H1 (cell line): ENCODE measurements around the gene SCYL1. TPM values are rescaled to one million over a fixed set of nuclear protein-coding genes. Genes with fewer than 3 reads are reported as not detected.

Experiments used
- CTCF ChIA-PET: fragments of 300-600 bp; sonication (Branson Sonifier 250); formaldehyde crosslinking; loops from one replicate; lab custom pipeline; 2021; ENCODE audit not compliant: partially characterized antibody; lab: Charles Lee
- POLR2A ChIA-PET: fragments of 300-600 bp; sonication (Branson Sonifier 250); formaldehyde crosslinking; loops from one replicate; lab custom pipeline; 2021; ENCODE audit warnings: inconsistent platforms; ENCODE audit not compliant: partially characterized antibody; lab: Charles Lee
- DNase-seq, 2 experiments: peaks; one replicate each; pipeline versions ENCODE4 v3.0.0 to v3.0.0-alpha.2; 2010 to 2022; ENCODE audit warnings: low spot score in 2 of 2, low read depth in 1 of 2, mixed read lengths in 1 of 2
- FAIRE-seq: peaks from 2 replicates; lab custom pipeline; 2011; peaks lifted over from hg19 to GRCh38; lab: Jason Lieb, UNC
- H2AFZ ChIP-seq: 2 replicates; pipeline ENCODE4 v1.8.1; 2012; ENCODE audit warnings: low read length, inconsistent platforms
- H2AK5ac ChIP-seq: 2 replicates; pipeline ENCODE4 v1.6.1; 2013; ENCODE audit warnings: low read depth, low read length
- H2BK120ac ChIP-seq: replicated peaks from 2 replicates; pipeline ENCODE3; 2013; ENCODE audit warnings: low read depth, low read length, inconsistent platforms
- H2BK12ac ChIP-seq: 2 replicates; pipeline ENCODE4 v1.6.1; 2013; ENCODE audit warnings: low read depth, low read length
- H2BK15ac ChIP-seq: 2 replicates; pipeline ENCODE4 v1.6.1; 2013; ENCODE audit warnings: low read length
- H2BK20ac ChIP-seq: 2 replicates; pipeline ENCODE4 v1.6.1; 2013; ENCODE audit warnings: low read length
- H2BK5ac ChIP-seq: 2 replicates; pipeline ENCODE4 v1.6.1; 2013; ENCODE audit warnings: low read depth, low read length
- H3K14ac ChIP-seq: 2 replicates; pipeline ENCODE4 v1.6.1; 2013; ENCODE audit warnings: inconsistent platforms; ENCODE audit not compliant: insufficient read length
- H3K18ac ChIP-seq: 2 replicates; pipeline ENCODE4 v1.6.1; 2013; ENCODE audit warnings: low read length; ENCODE audit errors: extremely low read depth
- H3K23ac ChIP-seq: 2 replicates; pipeline ENCODE4 v1.6.1; 2013; ENCODE audit warnings: inconsistent platforms; ENCODE audit not compliant: insufficient read length
- H3K23me2 ChIP-seq: 2 replicates; pipeline ENCODE4 v1.6.1; 2013; ENCODE audit warnings: low read depth, low read length
- H3K27ac ChIP-seq: 2 replicates; pipeline ENCODE4 v1.6.1; 2011; ENCODE audit warnings: low read depth, low read length, inconsistent platforms
- H3K27me3 ChIP-seq, 4 experiments: replicated peaks in 1 of 4; 1 replicate in 1 of 4; 2 replicates in 3 of 4; pipeline versions ENCODE4 v1.6.1 to v1.8.1; 2011 to 2013; ENCODE audit warnings: low read length in 3 of 4, mild to moderate bottlenecking in 3 of 4, inconsistent platforms in 2 of 4, mixed read lengths in 2 of 4, moderate library complexity in 1 of 4; ENCODE audit not compliant: control insufficient read depth in 3 of 4, insufficient read depth in 3 of 4; ENCODE audit errors: extremely low read depth in 1 of 4
- H3K36me3 ChIP-seq, 4 experiments: 2 replicates each; pipeline versions ENCODE4 v1.6.1 to v1.8.1; 2011 to 2013; ENCODE audit warnings: mild to moderate bottlenecking in 4 of 4, low read length in 3 of 4, moderate library complexity in 2 of 4, control low read depth in 1 of 4, inconsistent platforms in 1 of 4; ENCODE audit not compliant: insufficient read depth in 4 of 4, control insufficient read depth in 2 of 4
- H3K4ac ChIP-seq: replicated peaks from 2 replicates; pipeline ENCODE3; 2013; ENCODE audit warnings: low read length, low read depth, mixed read lengths, inconsistent platforms; ENCODE audit not compliant: insufficient read length
- H3K4me1 ChIP-seq, 4 experiments: replicated peaks in 1 of 4; 1 replicate in 1 of 4; 2 replicates in 3 of 4; pipeline versions ENCODE4 v1.6.1 to v1.8.1; 2011 to 2013; ENCODE audit warnings: low read length in 3 of 4, inconsistent platforms in 2 of 4, mixed read lengths in 1 of 4; ENCODE audit not compliant: insufficient read depth in 4 of 4, control insufficient read depth in 3 of 4
- H3K4me2 ChIP-seq, 2 experiments: 2 replicates each; pipeline versions ENCODE4 v1.6.1 to v1.8.1; 2011 to 2013; ENCODE audit warnings: low read depth in 2 of 2, low read length in 2 of 2, control low read depth in 1 of 2, inconsistent platforms in 1 of 2, mild to moderate bottlenecking in 1 of 2; ENCODE audit not compliant: insufficient read depth in 1 of 2
- H3K4me3 ChIP-seq, 4 experiments: fragments of 200-600, 300-600 bp in 1 of 4; sonication (generic), shearing (Covaris generic), sonication (Bioruptor Twin) in 1 of 4; 2 replicates each; pipeline versions ENCODE4 v1.5.1 to v1.8.1; 2011 to 2016; ENCODE audit warnings: low read length in 4 of 4, low read depth in 3 of 4, control low read depth in 2 of 4, inconsistent platforms in 2 of 4, mild to moderate bottlenecking in 2 of 4, mixed read lengths in 1 of 4, moderate library complexity in 1 of 4; ENCODE audit not compliant: insufficient read depth in 2 of 4; ENCODE audit errors: extremely low read depth in 1 of 4
- H3K56ac ChIP-seq: replicated peaks from 2 replicates; pipeline ENCODE3; 2013; ENCODE audit warnings: low read depth, mild to moderate bottlenecking, mixed read lengths, low read length, inconsistent platforms; ENCODE audit not compliant: insufficient read length
- H3K79me1 ChIP-seq: 2 replicates; pipeline ENCODE4 v1.6.1; 2013; ENCODE audit warnings: low read depth, low read length, control low read depth
- H3K79me2 ChIP-seq, 2 experiments: 2 replicates each; pipeline versions ENCODE4 v1.6.1 to v1.8.1; 2012 to 2013; ENCODE audit warnings: low read length in 2 of 2, mild to moderate bottlenecking in 2 of 2, inconsistent platforms in 1 of 2; ENCODE audit not compliant: insufficient read depth in 2 of 2, control insufficient read depth in 1 of 2
- H3K9ac ChIP-seq, 4 experiments: replicated peaks in 1 of 4; 1 replicate in 1 of 4; 2 replicates in 3 of 4; pipeline versions ENCODE4 v1.6.1 to v1.8.1; 2011 to 2013; ENCODE audit warnings: low read depth in 3 of 4, low read length in 3 of 4, control low read depth in 2 of 4, mild to moderate bottlenecking in 2 of 4, moderate library complexity in 2 of 4, inconsistent platforms in 1 of 4; ENCODE audit errors: extremely low read depth in 1 of 4
- H3K9me3 ChIP-seq, 2 experiments: 2 replicates each; pipeline versions ENCODE4 v1.6.1 to v1.8.1; 2012 to 2013; ENCODE audit warnings: mild to moderate bottlenecking in 2 of 2, moderate library complexity in 2 of 2, control low read depth in 1 of 2, inconsistent platforms in 1 of 2, low read depth in 1 of 2, low read length in 1 of 2, mixed read lengths in 1 of 2; ENCODE audit not compliant: insufficient read depth in 2 of 2
- H4K20me1 ChIP-seq, 2 experiments: replicated peaks in 1 of 2; 2 replicates each; pipeline versions ENCODE3 to v1.8.1; 2011 to 2013; ENCODE audit warnings: inconsistent platforms in 2 of 2, low read length in 2 of 2, mild to moderate bottlenecking in 1 of 2; ENCODE audit not compliant: insufficient read depth in 2 of 2, control insufficient read depth in 1 of 2
- H4K5ac ChIP-seq: 2 replicates; pipeline ENCODE4 v1.6.1; 2013; ENCODE audit warnings: low read length, low read depth, mixed read lengths, inconsistent platforms; ENCODE audit not compliant: insufficient read length
- H4K8ac ChIP-seq: 2 replicates; pipeline ENCODE4 v1.8.0; 2013; ENCODE audit warnings: mild to moderate bottlenecking, moderate library complexity, low read length, inconsistent platforms; ENCODE audit not compliant: insufficient read depth; ENCODE audit errors: extremely low read depth
- H4K91ac ChIP-seq: replicated peaks from 2 replicates; pipeline ENCODE3; 2013; ENCODE audit warnings: low read length, mixed read lengths, inconsistent platforms; ENCODE audit not compliant: insufficient read length
- KDM4A ChIP-seq: IDR thresholded peaks from one replicate; pipeline ENCODE4 v1.7.1; 2012; ENCODE audit warnings: low read depth, mild to moderate bottlenecking, moderate library complexity, low read length, inconsistent platforms; ENCODE audit not compliant: severe bottlenecking
- KDM5A ChIP-seq: fragments of 200-600 bp; IDR thresholded peaks from 2 replicates; pipeline ENCODE4 v1.7.1; 2012; ENCODE audit warnings: mild to moderate bottlenecking, low read length, inconsistent platforms, mixed read lengths
- MAX ChIP-seq: IDR thresholded peaks from 2 replicates; pipeline ENCODE4 v1.6.1; 2012; ENCODE audit warnings: inconsistent platforms
- PHF8 ChIP-seq: fragments of 200-600 bp; sonication (generic); conservative IDR thresholded peaks from 2 replicates; pipeline ENCODE4 v1.7.1; 2012; ENCODE audit warnings: low read depth, mild to moderate bottlenecking, inconsistent platforms, low read length, moderate library complexity
- POLR2A ChIP-seq, 2 experiments: IDR thresholded peaks; 1 replicate in 1 of 2; 2 replicates in 1 of 2; pipeline ENCODE4 v1.6.1; 2011; ENCODE audit warnings: low read depth in 2 of 2, low read length in 2 of 2, mild to moderate bottlenecking in 2 of 2; ENCODE audit errors: control extremely low read depth in 1 of 2
- RBBP5 ChIP-seq: IDR thresholded peaks from 2 replicates; pipeline ENCODE4 v1.7.1; 2012; ENCODE audit warnings: low read depth, mild to moderate bottlenecking, inconsistent platforms, low read length, moderate library complexity, borderline replicate concordance
- TAF7 ChIP-seq: optimal IDR thresholded peaks from 2 replicates; pipeline ENCODE3; 2011; ENCODE audit warnings: low read depth, mild to moderate bottlenecking, inconsistent platforms, low read length, moderate library complexity, borderline replicate concordance
- WGBS, 2 experiments: shearing (Covaris generic) in 1 of 2; methylation state at CpG; one replicate each; pipeline versions ENCODE4 v1.1.6 to v1.1.7; 2013 to 2015; ENCODE audit warnings: low lambda C conversion rate in 2 of 2, mixed read lengths in 2 of 2, inconsistent platforms in 1 of 2, low coverage in 1 of 2, missing lambda C conversion rate in 1 of 2; ENCODE audit not compliant: insufficient replicate concordance in 2 of 2, insufficient coverage in 1 of 2, insufficient read length in 1 of 2; ENCODE audit errors: extremely low coverage in 1 of 2, missing lambda C conversion rate in 1 of 2; 5-methylcytosine and 5-hydroxymethylcytosine counted together
- long read RNA-seq, 2 experiments: library from RNA in 1 of 2; library from capped mRNA in 1 of 2; stranded (forward); transcript quantifications; one replicate each; pipeline ENCODE4 v2.0.0, GENCODE V29; 2021; ENCODE audit warnings: inconsistent platforms in 1 of 2
- polyA minus RNA-seq, 3 experiments: library from RNA; depleted of rRNA, polyadenylated mRNA; stranded (reverse); fragments of >200 nt; gene quantifications; 1 replicate in 2 of 3; 2 replicates in 1 of 3; pipeline ENCODE4 v1.2.3, GENCODE V29; 2011
- polyA plus RNA-seq, 7 experiments: library from polyadenylated mRNA; depleted of rRNA in 3 of 7; stranded (reverse) in 5 of 7; unstranded in 2 of 7; fragments of >200 nt in 5 of 7; fragments of 200-250 nt in 2 of 7; gene quantifications; 1 replicate in 5 of 7; 2 replicates in 1 of 7; 4 replicates in 1 of 7; pipeline versions ENCODE4 v1.2.1 to v1.2.3, GENCODE V29; 2011 to 2013; ENCODE audit warnings: missing spikeins in 2 of 7, mixed read lengths in 2 of 7
- total RNA-seq: library from RNA; stranded (reverse); fragmentation: NEBNext Ultra II Directional; extraction: Animal tissue kit (Norgen Biotek cat#: 25700); gene quantifications from 2 replicates; pipeline ENCODE4 v1.2.1, GENCODE V29; 2021

Gene SCYL1
- total RNA-seq (59.4 and 59.8 TPM in 2 replicates), polyA plus RNA-seq (2011; rRNA removed) (77.7 and 111 TPM in 2 replicates), polyA minus RNA-seq (2011; rRNA and poly(A)+ RNA removed) (40.4 and 48.7 TPM in 2 replicates)
- 81.5 TPM for polyA plus RNA-seq (2011; cell fraction: cytosol; rRNA removed)
- 125 TPM for polyA plus RNA-seq (2011; cell fraction: nucleus; rRNA removed)
- polyA plus RNA-seq (2012, experiment 1 of 2), result 25.2 to 54.4 TPM (median 48.4 TPM) in 4 replicates
- polyA plus RNA-seq (2012, experiment 2 of 2), result 47.9 TPM
- 44.5 TPM for polyA plus RNA-seq (2013, experiment 1 of 2)
- polyA plus RNA-seq (2013, experiment 2 of 2), result 50.1 TPM
- polyA minus RNA-seq (2011; cell fraction: cytosol; rRNA and poly(A)+ RNA removed), result 40.9 TPM
- 32.2 TPM for polyA minus RNA-seq (2011; cell fraction: nucleus; rRNA and poly(A)+ RNA removed)
- long read RNA-seq, experiment 1, partial matches to known transcripts, result 4 of 8 reads
- long read RNA-seq, experiment 1, other reads (novel, unspliced or antisense), result 3 of 8 reads
- long read RNA-seq, experiment 2, partial matches to known transcripts, result 2 of 3 reads
- long read RNA-seq, experiment 2, other reads (novel, unspliced or antisense), result 1 of 3 reads

GRCh38 chr11:65524741-65525545 lies at the start of gene SCYL1:
Gene SCYL1 (plus strand): TSS chr11:65525083. CDS start chr11:65525154, 71 bp downstream.
- Histone ChIP-seq H3K4me2 (peak within 1 kb of the TSS; percentile 85 to 99), H3K23me2 (peaks cover 13% of the 10 kb centered on the region), H2BK120ac (no peak within 1 kb of the TSS), H3K4ac (no peak within 1 kb of the TSS), H3K79me1 (no peaks in the 10 kb centered on the region), H3K14ac (no peak within 1 kb of the TSS), H2BK5ac (peak within 1 kb of the TSS; percentile 68; the same call in 1 of the 2 replicates), H2AK5ac (peak within 1 kb of the TSS; percentile 54), H4K91ac (peak within 1 kb of the TSS; percentile 12), H3K79me2 (peaks cover 0 to 3% of the 10 kb centered on the region in 2 experiments; a peak in 1 of 4 replicates), H2AFZ (peak within 1 kb of the TSS; percentile 94), H3K9me3 (no peaks in the 10 kb centered on the region), H4K5ac (peak within 1 kb of the TSS; percentile 26), H3K4me3 (peak within 1 kb of the TSS; percentile 60 to 98 (median 82)), H3K18ac (peak within 1 kb of the TSS; percentile 62), H3K27me3 (peaks cover 0 to 4% (median 0%) of the 10 kb centered on the region in 4 experiments; a peak in 2 of 7 replicates), H4K20me1 (peaks cover 0 to 13% of the 10 kb centered on the region in 2 experiments), H3K9ac (peak within 1 kb of the TSS; percentile 76 to 88 (median 81)), H3K36me3 (peaks cover 0 to 5% (median 2%) of the 10 kb centered on the region in 4 experiments; a peak in 2 of 8 replicates), H3K4me1 (peaks cover 0 to 14% (median 8%) of the 10 kb centered on the region in 4 experiments; a peak in 5 of 7 replicates), H3K56ac (no peak within 1 kb of the TSS), H3K23ac (no peak within 1 kb of the TSS), H2BK12ac (0 out of 2 replicates have a peak within 1 kb of the TSS, but pooled peaks have one; percentile 43), H3K27ac (no peak within 1 kb of the TSS), H2BK15ac (0 out of 2 replicates have a peak within 1 kb of the TSS, but pooled peaks have one; percentile 72), H4K8ac (peak within 1 kb of the TSS; percentile 96), H2BK20ac (peak within 1 kb of the TSS; percentile 86; the same call in 1 of the 2 replicates)
- WGBS, 2 experiments, result 2% methylated on average over 26 of the region's 82 CpGs; no CpG with 5 or more reads in 1 of the 2 experiments
- DNase-seq (peak in 1 of 2 experiments; percentile 88), FAIRE-seq (no peak)
- POLR2A ChIA-PET, result interaction anchor here (0.8 to 7.7 kb wide), 16 partner anchors 9 to 191 kb away, joined by 3 to 87 read pairs (median 4); partner anchors contain the start of genes DPF2, MALAT1, NEAT1 and TIGD3
- CTCF ChIA-PET, result interaction anchor here (0.6 to 2.9 kb wide), 9 partner anchors 14 to 363 kb away, joined by 3 to 12 read pairs (median 6); partner anchors contain the start of genes FAM89B, FIBP and ZNRD2
- peak; percentile 38 for TF ChIP-seq TAF7
- peak; percentile 37; the same call in 1 of the 2 replicates for TF ChIP-seq RBBP5
- TF ChIP-seq KDM5A, result no peak
- TF ChIP-seq KDM4A, result peak; percentile 44
- peak in 1 of 2 experiments; percentile 53; a peak in 2 of 3 replicates for TF ChIP-seq POLR2A (IDR thresholded peaks at IDR 0.05; ENCODE audit: control extremely low read depth in 1 of 2, low read depth in 2 of 2, low read length in 2 of 2)
- peak; percentile 52 for TF ChIP-seq MAX
- TF ChIP-seq PHF8, result peak; percentile 99
